Right lobe of liver (tissue), 6 donors: ENCODE measurements around the gene KCNMB3. TPM values are rescaled to one million over a fixed set of nuclear protein-coding genes. Genes with fewer than 3 reads are reported as not detected.

Source experiments
- ATAC-seq, 4 donors: fragments of 200-7000 bp; cut with Tn5 transposase; one replicate each; pipeline ENCODE4 v1.9.1; 2020; ENCODE audit warnings: mild to moderate bottlenecking in 4 of 4, moderate library complexity in 4 of 4
- DNase-seq, 3 donors: peaks; one replicate each; pipeline ENCODE4 v3.0.0-alpha.2; 2020
- H3K27ac ChIP-seq, 3 donors: fragments of 200-600 bp; one replicate each; pipeline ENCODE4 v1.8.0; 2022
- H3K27me3 ChIP-seq, 2 donors: fragments of 200-600 bp; one replicate each; pipeline ENCODE4 v1.8.0; 2022
- H3K36me3 ChIP-seq, 4 donors: fragments of 200-600 bp; sonication (generic) in 1 of 4; one replicate each; pipeline versions ENCODE4 v1.5.1 to v1.8.0; 2017 to 2022; ENCODE audit warnings: control low read depth in 1 of 4
- H3K4me1 ChIP-seq, 4 donors: fragments of 200-600 bp; sonication (generic) in 1 of 4; one replicate each; pipeline versions ENCODE4 v1.5.1 to v1.8.0; 2017 to 2022; ENCODE audit warnings: control low read depth in 1 of 4
- H3K4me3 ChIP-seq, 3 donors: fragments of 200-600 bp; one replicate each; pipeline ENCODE4 v1.8.0; 2022
- H3K9me3 ChIP-seq, 4 donors: fragments of 200-600 bp; sonication (generic) in 1 of 4; one replicate each; pipeline versions ENCODE4 v1.5.1 to v1.8.0; 2017 to 2022; ENCODE audit warnings: control low read depth in 1 of 4
- CTCF ChIP-seq, 4 donors: fragments of 200-600 bp in 3 of 4; fragments of 450-650 bp in 1 of 4; IDR thresholded peaks; one replicate each; pipeline versions ENCODE4 v1.5.1 to v1.8.0; 2016 to 2022; ENCODE audit warnings: antibody characterized with exemption in 4 of 4, mild to moderate bottlenecking in 2 of 4
- POLR2A ChIP-seq: fragments of 450-650 bp; IDR thresholded peaks from one replicate; pipeline ENCODE4 v1.6.1; 2017; ENCODE audit warnings: antibody characterized with exemption, mild to moderate bottlenecking
- WGBS: methylation state at CpG from one replicate; pipeline ENCODE4 v1.1.6; 2018; ENCODE audit warnings: low coverage, low lambda C conversion rate; ENCODE audit not compliant: insufficient coverage; ENCODE audit errors: missing lambda C conversion rate; 5-methylcytosine and 5-hydroxymethylcytosine counted together
- intact Hi-C, 2 donors: fragments of 100-400 bp; cut with DNase I; formaldehyde crosslinking; loops; one replicate each; pipeline versions ENCODE4 v1.11.2 to v1.14.1; 2022
- total RNA-seq, 6 experiments: library from RNA; depleted of rRNA in 2 of 6; stranded (reverse); fragments of >200 nt in 2 of 6; fragmentation: NEBNext Ultra II Directional in 3 of 6; extraction: Animal tissue kit (Norgen Biotek cat#: 25700) in 3 of 6; gene quantifications; one replicate each; pipeline versions ENCODE4 v1.1.0 to v1.2.4, GENCODE V29; 2016 to 2023
- donor health status: DM: no; HTN: yes; CAD: no.
- donor health status: DM: no; HTN: no; CAD: no.
- donor health status: DM: no; HTN: no; CAD: no.
- donor health status: DM: no; HTN: yes; CAD: no.
- donor health status: DM: no; HTN: yes; CAD: no.

KCNMB3 gene
- total RNA-seq, 6 experiments from 2014 or later = 1.4 to 2.3 (median 1.7) TPM

- no peak for ATAC-seq
- 56% methylated on average over 2 of the region's 2 CpGs for WGBS
- intact Hi-C loops = no loop called here
Observed at GRCh38 chr3:179292450-179292849, 41.5 kb upstream of the KCNMB3 start.

GRCh38 chr3:179289295-179289694, 38.4 kb upstream of the KCNMB3 start:
- intact Hi-C loops = no loop called here
- no peak overlapping the region for H3K27ac ChIP-seq
- no peak for TF ChIP-seq CTCF (IDR thresholded peaks at IDR 0.05)
- H3K27me3 ChIP-seq = no peaks in the 10 kb centered on the region
- no peak for DNase-seq
- no peaks in the 10 kb centered on the region for H3K36me3 ChIP-seq
- no peak for ATAC-seq
- no peaks in the 10 kb centered on the region for H3K9me3 ChIP-seq
- H3K4me1 ChIP-seq = no peaks in the 10 kb centered on the region
- no peak overlapping the region for H3K4me3 ChIP-seq
- 35% methylated on average over 3 of the region's 3 CpGs for WGBS

More at GRCh38 chr3:179292450-179292849, 41.5 kb upstream of the KCNMB3 start:
- Histone ChIP-seq H3K27me3 (no peaks in the 10 kb centered on the region), H3K9me3 (no peaks in the 10 kb centered on the region), H3K4me3 (no peak overlapping the region), H3K27ac (no peak overlapping the region), H3K36me3 (no peaks in the 10 kb centered on the region), H3K4me1 (no peaks in the 10 kb centered on the region)
- DNase-seq = no peak
- TF ChIP-seq CTCF (IDR thresholded peaks at IDR 0.05) (no peak), POLR2A (no peak)

- H3K27me3 ChIP-seq = no peaks in the 10 kb centered on the region
- 57% methylated on average over 4 of the region's 4 CpGs for WGBS
- H3K9me3 ChIP-seq = no peaks in the 10 kb centered on the region
- H3K4me1 ChIP-seq = no peaks in the 10 kb centered on the region
- intact Hi-C loops = no loop called here
- H3K4me3 ChIP-seq = no peak overlapping the region
- no peaks in the 10 kb centered on the region for H3K36me3 ChIP-seq
- no peak overlapping the region for H3K27ac ChIP-seq
- ATAC-seq (no peak), DNase-seq (no peak)
- TF ChIP-seq POLR2A = no peak
- no peak for TF ChIP-seq CTCF (IDR thresholded peaks at IDR 0.05)
Observed at GRCh38 chr3:179288845-179289244, 37.9 kb upstream of the KCNMB3 start.

- Histone ChIP-seq H3K4me1 (no peaks in the 10 kb centered on the region), H3K27me3 (no peaks in the 10 kb centered on the region), H3K9me3 (no peaks in the 10 kb centered on the region), H3K36me3 (no peaks in the 10 kb centered on the region), H3K4me3 (no peak overlapping the region), H3K27ac (no peak overlapping the region)
- TF ChIP-seq CTCF (IDR thresholded peaks at IDR 0.05) = no peak
- no peak for TF ChIP-seq POLR2A
- WGBS = 73% methylated on average over 6 of the region's 6 CpGs
- DNase-seq (no peak), ATAC-seq (no peak)
- intact Hi-C loops = no loop called here
Observed at GRCh38 chr3:179286331-179286730, 35.4 kb upstream of the KCNMB3 start.

- intact Hi-C loops = no loop called here
- Histone ChIP-seq H3K4me3 (no peak overlapping the region), H3K9me3 (no peaks in the 10 kb centered on the region), H3K36me3 (no peaks in the 10 kb centered on the region), H3K27ac (no peak overlapping the region), H3K4me1 (no peaks in the 10 kb centered on the region), H3K27me3 (no peaks in the 10 kb centered on the region)
- 78% methylated on average over 3 of the region's 3 CpGs for WGBS
- DNase-seq = no peak
- ATAC-seq = no peak
- TF ChIP-seq CTCF (IDR thresholded peaks at IDR 0.05) = no peak
- no peak for TF ChIP-seq POLR2A
Observed at GRCh38 chr3:179281825-179282224, 30.9 kb upstream of the KCNMB3 start.
